Muscle layer of duodenum (tissue), 2 donors: Measurements from ENCODE around the gene MLX.
"Not testable (repeated sequence)": the region's sequence is repeated elsewhere in the genome, so short reads cannot be mapped to it uniquely, and the experiment has no call there.

ENCODE experiments used
- H3K27ac ChIP-seq: one replicate; pipeline ENCODE4 v1.7.0; 2013; ENCODE audit warnings: mild to moderate bottlenecking, low read length
- H3K27me3 ChIP-seq: one replicate; pipeline ENCODE4 v1.7.0; 2013; ENCODE audit warnings: low read depth, mild to moderate bottlenecking, control low read depth, low read length
- H3K36me3 ChIP-seq, 2 donors: one replicate each; pipeline ENCODE4 v1.7.0; 2013; ENCODE audit warnings: low read length in 2 of 2, control low read depth in 1 of 2, mild to moderate bottlenecking in 1 of 2; ENCODE audit not compliant: insufficient read depth in 2 of 2, control insufficient read depth in 1 of 2
- H3K4me1 ChIP-seq, 2 donors: one replicate each; pipeline ENCODE4 v1.7.0; 2013; ENCODE audit warnings: low read length in 2 of 2, mild to moderate bottlenecking in 2 of 2, control low read depth in 1 of 2, moderate library complexity in 1 of 2; ENCODE audit not compliant: insufficient read depth in 2 of 2, control insufficient read depth in 1 of 2
- H3K4me3 ChIP-seq, 2 donors: one replicate each; pipeline ENCODE4 v1.7.0; 2013; ENCODE audit warnings: low read length in 2 of 2, low read depth in 1 of 2, mild to moderate bottlenecking in 1 of 2
- H3K9me3 ChIP-seq, 2 donors: one replicate each; pipeline ENCODE4 v1.7.0; 2013; ENCODE audit warnings: low read length in 2 of 2, control low read depth in 1 of 2, mild to moderate bottlenecking in 1 of 2; ENCODE audit not compliant: control insufficient read depth in 1 of 2
- donor health status: healthy.

Gene MLX

DNA sequence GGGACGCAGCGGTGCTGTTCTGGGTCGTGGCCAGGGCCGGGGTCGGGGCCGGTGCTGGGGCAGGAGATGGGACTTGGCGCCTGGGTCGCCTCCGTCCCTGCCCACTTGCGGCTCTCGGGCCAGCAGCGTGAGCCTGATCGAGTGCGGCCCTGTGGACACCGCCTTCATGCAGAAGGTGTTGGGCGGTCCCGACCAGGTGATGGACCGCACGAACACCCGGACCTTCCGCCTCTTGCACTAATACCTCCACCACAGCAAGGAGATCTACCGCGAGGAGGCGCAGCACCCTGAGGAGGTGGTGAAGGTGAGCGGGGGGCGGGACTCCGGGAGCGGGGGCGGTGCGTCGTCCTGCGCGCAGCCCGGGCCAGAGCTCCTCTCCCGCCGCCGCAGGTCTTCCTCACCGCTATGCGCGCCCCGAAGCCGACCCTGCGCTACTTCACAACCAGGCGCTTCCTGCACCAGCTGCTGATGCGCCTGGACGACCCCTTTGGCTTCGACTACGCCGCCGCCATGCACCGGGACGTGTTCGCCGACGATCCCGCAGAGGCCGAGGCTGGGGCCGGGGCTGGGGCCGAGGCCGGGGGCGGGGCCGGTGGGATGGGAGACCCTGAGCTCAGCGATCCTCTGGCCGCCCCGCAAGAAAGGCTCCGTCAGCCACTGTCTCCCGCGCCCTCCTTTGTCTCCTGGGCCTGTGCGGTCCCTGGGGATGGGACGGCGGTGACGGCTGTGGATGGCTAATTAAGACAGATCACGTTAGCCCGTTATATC lies 18.6 kb upstream of the MLX start:
- H3K9me3 ChIP-seq, result no peaks in the 10 kb centered on the region
- no peaks in the 10 kb centered on the region for H3K27me3 ChIP-seq
- H3K4me1 ChIP-seq, result peaks cover 0 to 7% of the 10 kb centered on the region in 2 donors
- H3K36me3 ChIP-seq, result peaks cover 5 to 16% of the 10 kb centered on the region in 2 donors
- H3K27ac ChIP-seq, result no peak overlapping the region
- H3K4me3 ChIP-seq, result peak overlapping the region in 1 of 2 donors; percentile 36

DNA sequence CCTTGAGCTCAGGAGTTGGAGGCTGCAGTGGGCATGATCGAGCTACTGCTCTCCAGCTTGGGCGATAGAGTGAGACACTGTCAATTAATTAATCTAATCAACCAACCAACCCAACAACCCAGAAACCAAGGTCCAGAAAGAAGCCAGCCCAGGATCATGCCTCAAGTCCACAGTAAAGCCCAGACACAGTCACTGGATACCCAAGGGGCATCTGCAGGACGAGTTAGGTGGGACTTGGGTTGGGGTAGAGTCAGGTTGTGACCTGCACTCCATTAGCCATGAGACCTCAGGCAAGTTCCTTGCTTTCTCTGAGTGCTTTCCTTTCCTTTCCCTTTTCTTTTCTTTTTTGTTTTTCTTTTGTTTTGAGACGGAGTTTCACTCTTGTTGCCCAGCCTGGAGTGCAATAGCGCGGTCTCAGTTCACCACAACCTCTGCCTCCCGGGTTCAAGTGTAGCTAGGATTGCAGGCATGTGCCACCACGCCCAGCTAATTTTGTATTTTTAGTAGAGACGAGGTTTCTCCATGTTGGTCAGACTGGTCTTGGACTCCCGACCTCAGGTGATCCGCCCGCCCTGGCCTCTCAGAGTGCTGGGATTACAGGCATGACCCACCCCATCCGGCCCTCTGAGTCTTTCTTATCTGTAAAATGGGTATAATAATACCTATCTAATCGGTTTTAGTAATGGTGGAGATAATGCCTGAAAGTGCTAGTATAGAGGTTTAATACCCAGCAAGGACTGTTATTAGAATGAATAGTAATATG lies 17.7 kb upstream of the MLX start:
- Histone ChIP-seq H3K27me3 (no peaks in the 10 kb centered on the region), H3K4me1 (peaks cover 0 to 16% of the 10 kb centered on the region in 2 donors), H3K4me3 (no peak overlapping the region), H3K27ac (no peak overlapping the region), H3K9me3 (no peaks in the 10 kb centered on the region), H3K36me3 (peaks cover 0 to 6% of the 10 kb centered on the region in 2 donors)

DNA sequence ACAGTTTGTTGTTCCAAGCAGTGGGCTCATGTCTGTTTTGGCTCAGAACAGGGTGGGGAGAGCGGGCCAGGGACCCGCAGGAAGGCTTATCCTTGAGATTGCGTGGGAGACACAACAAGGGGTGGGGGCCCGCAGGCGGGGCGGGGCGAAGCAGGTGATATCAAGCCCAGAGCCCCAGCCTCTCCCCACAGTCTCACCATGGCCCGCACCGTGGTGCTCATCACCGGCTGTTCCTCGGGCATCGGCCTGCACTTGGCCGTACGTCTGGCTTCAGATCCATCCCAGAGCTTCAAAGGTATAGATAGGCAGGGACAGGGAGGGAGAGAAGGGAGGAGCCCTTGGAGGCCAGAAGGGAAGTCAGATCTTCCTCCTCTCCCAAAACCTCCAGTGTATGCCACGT lies 14.2 kb upstream of the MLX start, which contains the start of gene HSD17B1:
TSS of gene HSD17B1 (plus strand) at position 188 of the 400 bp plus-strand sequence. CDS start at position 199, 11 bp downstream.
- not testable (repeated sequence) for H3K9me3 ChIP-seq, H3K27me3 ChIP-seq, H3K36me3 ChIP-seq
- Histone ChIP-seq H3K27ac (peak within 1 kb of the TSS; percentile 86), H3K4me1 (peaks cover 0 to 26% of the 10 kb centered on the region in 2 donors), H3K4me3 (peak within 1 kb of the TSS in 1 of 2 donors; percentile 82)

DNA sequence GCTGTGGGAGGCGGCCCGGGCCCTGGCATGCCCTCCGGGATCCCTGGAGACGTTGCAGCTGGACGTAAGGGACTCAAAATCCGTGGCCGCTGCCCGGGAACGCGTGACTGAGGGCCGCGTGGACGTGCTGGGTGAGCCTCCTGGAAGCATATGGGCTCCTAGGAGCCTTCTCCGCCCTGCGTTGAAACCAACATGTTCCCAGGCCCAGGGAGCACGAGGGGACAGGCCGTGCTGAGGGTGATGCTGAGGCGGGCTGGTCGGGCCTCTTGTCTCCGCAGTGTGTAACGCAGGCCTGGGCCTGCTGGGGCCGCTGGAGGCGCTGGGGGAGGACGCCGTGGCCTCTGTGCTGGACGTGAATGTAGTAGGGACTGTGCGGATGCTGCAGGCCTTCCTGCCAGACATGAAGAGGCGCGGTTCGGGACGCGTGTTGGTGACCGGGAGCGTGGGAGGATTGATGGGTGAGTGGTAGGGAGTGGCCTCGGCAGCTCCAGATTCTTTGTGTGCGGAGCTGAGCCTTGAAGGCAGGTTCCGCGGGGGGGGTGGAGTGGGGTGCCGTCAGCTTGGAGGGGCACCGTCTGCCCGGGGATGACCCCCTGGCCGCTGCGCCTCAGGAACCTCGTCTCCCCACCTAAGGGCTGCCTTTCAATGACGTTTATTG lies 13.6 kb upstream of the MLX start:
- H3K27me3 ChIP-seq, result no peaks in the 10 kb centered on the region
- H3K4me1 ChIP-seq, result peaks cover 0 to 25% of the 10 kb centered on the region in 2 donors
- H3K27ac ChIP-seq, result no peak overlapping the region
- H3K36me3 ChIP-seq, result peaks cover 0 to 5% of the 10 kb centered on the region in 2 donors
- peak overlapping the region in 1 of 2 donors; percentile 82 for H3K4me3 ChIP-seq
- H3K9me3 ChIP-seq, result no peaks in the 10 kb centered on the region

DNA sequence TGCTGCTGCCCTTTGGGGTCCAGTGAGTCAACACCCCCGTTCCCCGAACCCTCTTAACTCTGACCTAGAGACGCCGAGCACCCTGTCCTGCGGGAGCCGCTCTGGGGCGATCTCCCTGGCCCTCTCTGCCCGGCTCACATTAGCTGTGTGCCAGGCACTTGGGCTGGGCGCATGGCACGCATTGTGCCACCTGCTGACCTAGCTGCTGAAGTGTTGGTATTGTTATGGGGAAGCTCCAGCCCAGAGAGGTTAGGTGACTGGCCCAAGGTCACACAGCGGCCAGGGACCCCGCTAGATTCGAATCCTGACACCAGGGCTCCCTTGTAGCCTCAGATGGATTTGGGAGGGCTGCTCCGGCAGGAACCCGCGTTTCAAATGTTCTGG lies 13.0 kb upstream of the MLX start:
- Histone ChIP-seq H3K27ac (peak overlapping the region; percentile 86), H3K4me3 (peak overlapping the region; percentile 63 to 82), H3K27me3 (no peaks in the 10 kb centered on the region), H3K36me3 (peaks cover 0 to 5% of the 10 kb centered on the region in 2 donors), H3K4me1 (peaks cover 0 to 20% of the 10 kb centered on the region in 2 donors), H3K9me3 (no peaks in the 10 kb centered on the region)

DNA sequence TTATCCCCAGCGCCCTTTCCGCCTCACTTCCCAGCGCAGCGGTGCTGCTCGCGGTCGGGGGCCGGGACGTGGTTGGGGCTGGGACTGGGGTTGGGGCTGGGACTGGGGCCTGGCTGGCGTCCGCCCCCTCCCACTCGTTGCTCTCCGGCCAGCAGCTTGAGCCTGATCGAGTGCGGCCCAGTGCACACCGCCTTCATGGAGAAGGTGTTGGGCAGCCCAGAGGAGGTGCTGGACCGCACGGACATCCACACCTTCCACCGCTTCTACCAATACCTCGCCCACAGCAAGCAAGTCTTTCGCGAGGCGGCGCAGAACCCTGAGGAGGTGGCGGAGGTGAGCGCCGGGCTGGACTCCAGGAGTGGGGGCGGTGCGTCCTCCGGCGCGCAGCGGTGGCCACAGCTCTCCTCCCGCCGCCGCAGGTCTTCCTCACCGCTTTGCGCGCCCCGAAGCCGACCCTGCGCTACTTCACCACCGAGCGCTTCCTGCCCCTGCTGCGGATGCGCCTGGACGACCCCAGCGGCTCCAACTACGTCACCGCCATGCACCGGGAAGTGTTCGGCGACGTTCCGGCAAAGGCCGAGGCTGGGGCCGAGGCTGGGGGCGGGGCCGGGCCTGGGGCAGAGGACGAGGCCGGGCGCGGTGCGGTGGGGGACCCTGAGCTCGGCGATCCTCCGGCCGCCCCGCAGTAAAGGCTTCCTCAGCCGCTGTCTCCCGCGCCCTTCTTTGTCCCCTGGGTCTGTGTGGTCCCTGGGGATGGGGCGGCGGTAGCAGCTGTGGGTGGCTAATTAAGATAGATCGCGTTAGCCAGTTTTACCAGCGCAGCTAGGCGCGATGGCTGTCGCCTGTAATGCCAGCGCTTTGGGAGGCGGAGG lies 12.4 kb upstream of the MLX start:
- Histone ChIP-seq H3K9me3 (no peaks in the 10 kb centered on the region), H3K27ac (peak overlapping the region; percentile 86)

DNA sequence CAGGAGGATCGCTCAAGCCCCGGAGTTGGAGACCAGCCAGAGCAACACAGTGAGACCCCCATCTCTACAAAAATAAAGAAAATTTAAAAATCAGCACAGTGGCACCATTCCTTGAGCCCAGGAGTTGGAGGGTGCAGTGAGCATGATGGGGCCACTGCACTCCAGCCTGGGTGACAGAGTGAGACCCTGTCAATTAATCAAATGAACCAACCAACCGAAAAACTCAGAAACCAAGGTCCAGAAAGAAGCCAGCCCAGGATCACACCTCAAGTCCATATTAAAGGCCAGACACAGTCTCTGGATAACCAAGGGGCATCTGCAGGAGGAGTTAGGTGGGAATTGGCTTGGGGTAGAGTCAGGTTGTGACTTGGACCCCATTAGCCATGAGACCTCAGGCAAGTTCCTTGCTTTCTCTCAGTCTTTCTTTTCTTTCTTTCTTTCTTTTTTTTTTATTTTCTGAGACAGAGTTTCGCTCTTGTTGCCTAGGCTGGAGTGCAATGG lies 11.7 kb upstream of the MLX start:
- peaks cover 0 to 5% of the 10 kb centered on the region in 2 donors for H3K36me3 ChIP-seq

More for the DNA sequence above, 12.4 kb upstream of the MLX start:
- Histone ChIP-seq H3K4me3 (peak overlapping the region; percentile 63 to 82), H3K27me3 (no peaks in the 10 kb centered on the region), H3K4me1 (peaks cover 0 to 20% of the 10 kb centered on the region in 2 donors), H3K36me3 (peaks cover 0 to 5% of the 10 kb centered on the region in 2 donors)

DNA sequence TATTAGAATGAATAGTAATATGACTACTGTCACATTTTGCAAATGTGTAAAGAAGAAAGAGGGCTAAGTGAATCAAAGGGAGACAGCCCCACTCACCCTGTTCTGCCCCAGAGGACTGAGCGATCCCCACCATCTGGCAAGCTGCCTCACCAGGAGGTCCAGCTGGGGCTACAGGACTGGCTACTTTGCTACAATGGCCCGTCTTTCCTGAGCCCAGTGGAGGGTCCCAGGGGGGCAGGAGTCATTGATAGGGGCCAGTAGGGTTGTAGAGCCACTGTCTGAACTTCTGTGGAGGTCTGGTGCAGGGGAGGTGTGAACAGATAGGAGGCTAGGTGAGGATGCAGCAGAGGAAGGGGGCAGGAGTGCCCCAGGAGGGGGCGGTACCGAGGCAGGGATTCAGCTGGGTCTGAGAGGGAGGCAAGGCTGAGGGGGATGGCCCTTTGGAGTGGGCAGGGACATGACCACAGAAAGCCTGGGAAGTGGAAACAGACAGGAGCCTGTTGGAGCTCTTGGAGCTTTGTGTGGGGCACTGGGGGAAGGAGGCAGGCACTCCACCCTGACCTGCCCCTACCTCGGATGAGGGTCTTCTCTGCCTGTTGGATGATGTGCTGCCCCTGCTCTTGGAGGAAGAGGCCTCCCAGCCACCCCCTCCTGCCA lies 10.8 kb upstream of the MLX start:
- H3K4me3 ChIP-seq, H3K27ac ChIP-seq, H3K27me3 ChIP-seq, H3K36me3 ChIP-seq, H3K9me3 ChIP-seq: not testable (repeated sequence)
- peaks cover 0 to 20% of the 10 kb centered on the region in 2 donors for H3K4me1 ChIP-seq

More for the DNA sequence above, 11.7 kb upstream of the MLX start:
- Histone ChIP-seq H3K4me1 (peaks cover 0 to 20% of the 10 kb centered on the region in 2 donors), H3K4me3 (peak overlapping the region; percentile 63 to 82), H3K27me3 (no peaks in the 10 kb centered on the region), H3K27ac (peak overlapping the region; percentile 86), H3K9me3 (no peaks in the 10 kb centered on the region)

DNA sequence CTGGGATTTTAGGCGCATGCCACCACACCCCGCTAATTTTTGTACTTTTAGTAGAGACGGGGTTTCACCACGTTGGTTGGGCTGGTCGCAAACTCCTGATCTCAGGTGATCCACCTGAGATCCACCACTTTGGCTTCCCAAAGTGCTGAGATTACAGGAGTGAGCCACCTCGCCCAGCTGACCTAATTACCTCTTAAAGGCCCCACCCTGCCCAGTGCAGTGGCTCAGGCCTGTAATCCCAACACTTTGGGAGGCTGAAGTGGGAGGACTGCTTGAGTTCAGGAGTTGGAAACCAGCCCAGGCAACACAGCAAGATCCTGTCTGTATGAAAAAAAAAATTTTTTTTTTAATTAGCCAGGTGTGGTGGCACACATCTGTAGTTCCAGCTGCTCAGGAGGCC lies 7.8 kb upstream of the MLX start:
- H3K4me1 ChIP-seq, result peaks cover 13 to 29% of the 10 kb centered on the region in 2 donors
- H3K4me3 ChIP-seq, result no peak overlapping the region
- no peak overlapping the region for H3K27ac ChIP-seq
- H3K9me3 ChIP-seq, result no peaks in the 10 kb centered on the region
- H3K36me3 ChIP-seq, result peaks cover 0 to 5% of the 10 kb centered on the region in 2 donors
- H3K27me3 ChIP-seq, result no peaks in the 10 kb centered on the region

DNA sequence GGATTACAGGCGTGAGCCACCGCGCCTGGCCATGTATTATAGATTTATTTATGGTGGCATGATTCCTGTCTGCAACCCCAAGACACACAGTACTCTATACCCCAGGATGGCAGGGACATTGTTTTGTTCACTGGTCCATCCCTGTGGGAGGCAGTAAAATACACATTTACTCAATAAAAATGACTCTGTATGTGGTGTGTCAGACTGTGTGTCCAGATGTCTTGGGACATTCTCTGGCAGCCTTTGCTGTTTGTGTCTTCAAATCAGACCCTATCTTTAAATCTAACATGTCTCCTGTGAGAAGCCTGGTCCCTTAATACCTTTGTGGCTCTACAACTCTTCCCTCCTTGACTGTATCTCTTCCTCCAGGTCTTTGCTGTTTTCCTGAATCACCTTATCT lies 6.7 kb upstream of the MLX start:
- H3K4me3 ChIP-seq, result no peak overlapping the region
- no peaks in the 10 kb centered on the region for H3K27me3 ChIP-seq
- H3K36me3 ChIP-seq, result peaks cover 10 to 16% of the 10 kb centered on the region in 2 donors
- peaks cover 13 to 26% of the 10 kb centered on the region in 2 donors for H3K4me1 ChIP-seq
- H3K9me3 ChIP-seq, result no peaks in the 10 kb centered on the region
- H3K27ac ChIP-seq, result no peak overlapping the region
